Activated CD4-positive, alpha-beta T cell treated with anti-CD3 and anti-CD28 coated beads, Interleukin-2, amount 50 U/mL, for 24 hours (primary cell): ENCODE results near the gene PAPPA.

Experiments
- DNase-seq, 2 donors: peaks; one replicate each; pipeline ENCODE4 v3.0.0-alpha.2; 2020; ENCODE audit warnings: low read depth in 1 of 2, low spot score in 1 of 2

The PAPPA gene

DNA sequence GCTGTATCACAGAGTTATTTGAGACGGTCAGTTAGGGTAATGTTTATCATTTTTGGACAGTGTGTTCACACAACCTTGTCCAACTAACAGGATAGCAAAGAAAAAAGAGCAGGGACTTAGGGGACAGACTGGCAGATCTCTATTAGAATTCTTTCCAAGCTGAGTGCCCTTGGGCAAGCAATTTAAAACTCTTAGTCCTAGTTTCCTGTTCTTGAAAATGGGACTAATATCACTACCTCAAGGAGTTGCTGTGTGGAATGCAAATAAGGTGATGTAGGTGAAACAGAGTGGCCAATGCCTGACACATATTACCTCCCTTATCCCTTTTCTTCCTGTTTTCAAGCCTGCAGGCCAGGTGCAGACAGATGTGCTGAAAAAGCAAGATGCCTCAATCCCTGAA is 186.7 kb downstream of the PAPPA start:
- no peak for DNase-seq

DNA sequence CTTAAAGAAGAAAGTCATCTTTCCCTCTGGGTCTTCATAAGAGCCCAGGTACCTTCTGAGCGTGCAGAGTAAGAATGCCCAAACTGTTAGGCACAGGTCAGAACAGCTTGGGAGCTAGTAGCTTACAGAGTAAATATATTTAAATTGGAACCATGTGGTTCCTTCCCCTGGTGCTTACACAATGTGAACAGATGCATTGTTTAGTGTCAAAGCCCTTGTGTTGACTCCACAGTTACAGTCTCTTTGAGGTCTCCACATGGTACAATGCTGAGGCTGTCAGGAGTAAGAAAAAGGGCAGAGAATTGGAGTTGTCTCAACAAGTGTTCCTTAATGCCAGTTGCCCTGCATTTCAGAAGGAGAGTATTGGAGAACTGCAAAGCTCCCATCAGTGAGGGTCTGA is 188.5 kb downstream of the PAPPA start:
- no peak for DNase-seq

DNA sequence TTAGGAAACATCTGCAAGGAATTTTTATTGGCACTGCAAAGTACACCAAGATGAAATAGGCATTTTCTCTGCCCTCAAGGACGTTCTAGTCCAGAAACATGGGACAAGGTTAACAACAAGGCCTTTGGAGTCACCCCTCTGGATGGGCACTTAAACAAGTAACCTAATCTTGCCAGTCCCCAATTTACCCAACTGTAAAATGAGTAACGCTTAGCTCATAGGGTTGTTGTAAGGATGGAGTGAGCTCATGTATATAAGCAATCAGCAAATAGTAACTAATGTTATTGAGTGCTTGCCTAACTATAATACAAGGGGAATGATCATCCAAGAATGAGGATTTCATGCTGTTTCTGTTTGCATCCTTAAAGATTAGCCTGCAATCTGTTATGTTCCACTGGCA is 189.3 kb downstream of the PAPPA start:
- DNase-seq, result no peak

DNA sequence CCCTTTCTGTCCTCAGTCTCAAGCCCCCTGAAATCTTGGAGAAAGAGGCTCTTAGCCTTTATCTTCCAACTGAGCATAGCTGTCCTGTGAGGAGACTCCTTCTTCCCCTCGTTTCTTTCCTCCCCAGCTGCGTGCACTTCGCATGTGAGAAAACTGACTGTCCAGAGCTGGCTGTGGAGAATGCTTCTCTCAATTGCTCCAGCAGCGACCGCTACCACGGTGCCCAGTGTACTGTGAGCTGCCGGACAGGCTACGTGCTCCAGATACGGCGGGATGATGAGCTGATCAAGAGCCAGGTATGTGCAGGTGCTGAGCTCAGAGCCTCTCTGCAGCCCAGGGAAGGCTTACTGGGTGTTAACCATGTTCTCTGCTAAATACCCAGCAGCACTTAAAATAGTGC is 190.8 kb downstream of the PAPPA start:
- DNase-seq, result no peak

DNA sequence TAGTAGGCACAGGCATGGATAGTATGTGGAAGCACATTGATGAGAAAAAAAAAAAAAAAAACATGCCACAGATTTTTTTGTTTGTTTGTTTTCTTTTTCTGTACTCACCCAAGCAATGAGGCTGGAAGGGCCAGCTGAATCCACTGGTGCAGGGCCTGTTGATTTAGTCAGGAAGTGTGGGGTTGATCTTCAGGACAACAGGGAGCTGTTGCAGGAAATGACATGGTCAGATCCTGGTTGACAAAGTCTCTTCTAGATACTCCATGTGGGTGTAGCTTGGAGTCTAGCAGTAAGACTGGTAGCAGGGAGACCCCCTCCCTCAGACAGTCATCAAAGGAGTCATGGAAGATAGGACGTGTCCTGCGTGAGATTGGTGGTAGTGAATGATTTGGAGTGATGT is 191.8 kb downstream of the PAPPA start:
- no peak for DNase-seq

DNA sequence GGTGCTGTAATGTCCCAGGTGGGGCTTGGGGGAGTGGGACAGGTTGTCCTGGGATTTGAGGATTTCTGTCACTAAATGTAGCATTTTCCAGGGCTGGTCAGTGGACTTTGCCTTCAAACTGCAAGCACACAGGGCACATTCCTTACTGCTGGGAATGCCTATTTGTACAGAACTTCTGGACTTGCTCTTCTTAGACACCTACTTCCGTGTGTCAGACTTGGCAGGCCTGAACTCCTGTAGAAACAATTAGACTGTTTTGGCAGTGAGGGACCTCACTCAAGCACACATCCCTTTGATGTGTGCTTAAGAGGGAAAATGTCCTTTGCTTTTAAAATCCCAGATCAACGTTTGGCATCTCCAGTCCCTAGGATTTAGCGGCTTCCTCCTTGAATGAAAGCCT is 192.2 kb downstream of the PAPPA start:
- no peak for DNase-seq

DNA sequence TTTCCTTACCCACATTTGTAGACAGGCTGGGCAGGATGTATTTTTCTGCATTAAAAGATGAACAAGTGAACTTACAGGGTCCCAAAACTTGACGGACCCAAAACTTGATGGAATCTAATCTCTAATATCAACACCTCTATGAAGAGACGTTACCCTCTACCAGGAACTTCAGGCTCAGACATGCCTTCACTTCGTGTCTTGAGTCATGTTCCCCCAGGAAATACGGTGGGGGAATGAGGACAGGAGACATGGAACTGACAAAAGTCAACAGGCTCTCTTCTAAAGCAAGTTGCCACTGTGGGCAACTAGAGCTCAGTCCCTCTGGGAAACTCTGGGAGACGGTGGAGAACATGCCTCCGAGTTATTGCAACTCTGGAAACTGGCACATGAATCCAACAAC is 196.1 kb downstream of the PAPPA start:
- DNase-seq, result no peak

DNA sequence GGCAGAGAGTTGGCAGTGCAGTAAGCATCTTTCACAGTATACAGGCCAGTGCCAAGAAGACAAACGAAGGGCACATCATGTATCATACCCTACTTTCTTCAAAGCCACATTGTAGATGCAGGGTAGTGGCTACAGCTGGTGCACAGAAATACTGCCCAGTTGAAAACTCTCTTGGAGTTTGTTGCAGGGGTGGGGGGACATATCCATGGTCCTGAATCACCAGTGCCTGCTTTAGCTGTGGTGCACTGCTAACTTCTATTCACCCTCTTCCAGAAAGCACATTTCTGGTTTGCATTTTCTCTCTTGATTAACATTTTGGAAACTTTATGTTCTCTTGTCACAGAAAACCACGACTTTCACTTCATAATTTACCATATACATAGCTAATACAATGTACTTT is 196.6 kb downstream of the PAPPA start:
- no peak for DNase-seq

DNA sequence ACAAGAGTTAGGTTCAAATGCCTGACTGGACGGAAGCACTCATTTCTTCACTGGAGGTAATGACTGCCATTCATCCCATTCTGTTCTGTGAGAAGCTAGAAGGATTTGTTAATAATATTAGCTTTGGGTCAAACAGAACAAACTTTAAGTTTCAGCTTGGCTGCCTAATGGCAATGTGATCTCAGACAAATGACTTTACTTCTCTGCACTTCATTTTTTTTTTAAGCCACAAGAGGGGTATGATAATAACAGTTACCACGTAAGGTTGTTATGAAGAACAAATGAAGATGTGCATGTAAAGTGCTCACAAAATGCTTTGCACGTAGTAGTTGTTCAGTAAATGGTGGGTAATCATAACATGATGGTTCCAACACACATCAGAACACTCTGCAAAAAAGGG is 199.4 kb downstream of the PAPPA start:
- no peak for DNase-seq

DNA sequence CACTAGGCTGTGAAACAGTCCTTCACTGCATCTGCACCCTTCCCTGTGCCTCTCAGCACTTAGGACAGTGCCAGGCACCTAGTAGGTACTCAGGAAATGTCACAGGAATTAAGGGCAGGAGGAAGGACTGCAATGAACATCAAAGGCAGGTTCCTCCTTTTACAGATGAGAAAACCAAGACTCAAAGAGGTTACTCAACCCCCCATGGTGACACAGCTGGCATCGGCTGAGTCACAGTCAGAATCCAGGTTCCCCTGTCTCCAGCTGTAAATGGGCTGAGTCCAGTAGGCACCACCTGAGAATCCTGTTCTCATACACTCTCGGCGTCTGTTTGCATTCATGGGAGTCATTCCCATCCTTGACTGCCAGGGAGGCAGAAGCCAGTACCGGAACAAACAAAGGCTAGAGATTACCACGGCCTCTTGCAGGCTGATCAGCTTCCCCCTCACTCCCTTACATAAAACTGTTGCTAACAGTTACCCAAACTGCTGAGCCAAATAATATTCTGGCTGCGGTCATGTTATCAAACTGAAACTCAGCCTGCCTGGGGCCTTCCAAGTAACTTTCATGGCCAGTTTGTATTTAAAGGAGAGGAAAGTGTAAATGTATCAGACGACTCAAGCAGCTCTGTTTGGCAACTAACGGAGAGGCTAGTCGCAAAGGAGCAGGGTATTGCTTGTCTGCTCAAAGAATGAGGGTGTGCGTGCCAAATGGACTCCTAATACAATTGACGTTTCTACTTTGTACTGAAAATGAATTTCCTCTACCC is 201.7 kb downstream of the PAPPA start:
- DNase-seq, result no peak

DNA sequence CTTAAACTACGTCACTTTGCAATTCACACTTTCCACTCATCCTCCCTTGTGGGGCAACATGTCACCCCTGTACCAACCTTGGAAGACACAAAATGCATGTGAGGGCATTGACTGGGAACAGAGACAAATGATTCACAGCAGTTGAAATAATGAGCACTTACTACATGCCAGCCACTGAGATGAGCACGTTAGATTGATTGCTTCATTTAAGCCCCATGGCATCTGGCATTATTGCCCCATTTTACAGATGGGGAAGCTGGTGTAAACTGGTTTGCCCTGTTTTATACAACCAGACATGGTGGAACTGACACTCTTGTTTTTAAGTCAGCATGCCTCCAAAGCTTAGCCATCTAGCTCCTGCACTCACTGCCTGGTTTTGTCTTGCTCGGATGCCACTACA is 204.7 kb downstream of the PAPPA start:
- no peak for DNase-seq

DNA sequence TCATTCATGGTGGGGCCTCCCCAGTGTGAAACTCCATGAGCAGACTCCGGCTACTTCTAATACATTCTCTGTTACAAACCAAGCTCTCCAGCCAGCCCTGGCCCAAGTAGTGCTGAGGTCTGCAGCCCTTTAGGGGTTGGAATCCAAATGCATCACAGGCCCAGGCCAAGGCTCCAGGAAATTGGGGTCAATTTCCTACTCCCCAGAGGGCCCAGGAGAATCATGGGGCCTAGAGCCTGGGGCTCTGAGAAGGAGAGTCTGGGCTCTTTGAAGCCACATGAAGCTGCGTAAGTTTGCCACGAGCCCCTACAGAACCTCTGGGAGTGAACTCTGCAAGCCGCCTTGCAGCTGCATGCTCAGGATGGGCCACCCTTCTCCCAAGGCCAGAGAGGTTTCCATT is 206.4 kb downstream of the PAPPA start:
- DNase-seq, result no peak

DNA sequence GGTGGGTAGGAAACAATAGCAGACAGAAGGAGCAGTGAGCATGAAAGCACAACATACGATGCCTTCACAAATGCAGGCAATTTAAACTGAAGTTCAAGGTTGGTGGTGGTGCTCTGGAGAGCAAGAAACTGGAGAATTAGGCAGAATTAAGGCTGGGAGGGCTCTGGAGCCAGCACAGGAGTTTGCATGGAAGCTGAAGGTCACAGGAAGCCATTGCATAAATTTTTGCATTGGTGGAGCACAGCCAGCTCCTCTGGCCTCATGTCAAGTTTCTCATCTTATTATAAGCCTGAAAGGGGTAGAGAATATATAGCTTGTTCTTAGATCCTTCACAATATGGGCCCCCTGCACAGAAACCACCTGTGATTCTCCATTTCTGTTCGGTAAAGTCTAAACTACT is 207.4 kb downstream of the PAPPA start:
- no peak for DNase-seq

DNA sequence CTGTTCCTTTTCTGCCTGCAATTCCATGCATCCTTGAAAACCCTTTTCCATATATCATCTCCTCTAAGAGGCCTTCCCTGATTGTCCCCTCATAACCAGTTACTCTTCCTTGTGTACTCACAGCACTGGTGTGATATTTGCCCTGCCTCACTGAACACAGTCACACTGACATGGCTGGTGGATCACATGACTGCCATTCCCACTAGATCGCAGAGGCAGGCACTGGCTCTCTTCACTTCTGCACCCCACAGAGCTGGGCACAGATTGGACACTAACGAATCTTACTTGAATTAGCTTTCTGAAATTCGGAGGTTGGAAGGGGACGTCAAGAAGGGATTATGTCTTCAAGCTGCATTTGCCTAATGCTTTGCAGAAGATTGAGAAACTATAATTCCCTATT is 208.0 kb downstream of the PAPPA start:
- DNase-seq, result no peak

DNA sequence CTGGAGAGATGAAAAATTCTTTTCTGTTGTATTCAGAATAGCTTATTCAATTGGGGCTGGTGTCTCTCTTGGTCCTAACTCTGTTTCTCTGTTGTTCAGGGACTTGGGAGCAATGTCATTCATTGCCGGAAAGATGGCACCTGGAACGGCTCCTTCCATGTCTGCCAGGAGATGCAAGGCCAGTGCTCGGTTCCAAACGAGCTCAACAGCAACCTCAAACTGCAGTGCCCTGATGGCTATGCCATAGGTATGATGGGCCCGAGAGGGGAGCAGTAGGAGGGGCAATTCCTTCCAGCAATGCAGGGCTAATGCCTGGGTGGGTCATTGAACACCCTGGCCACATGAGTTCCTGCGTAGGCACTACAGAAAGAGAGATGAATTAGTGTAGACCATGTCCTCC is 208.9 kb downstream of the PAPPA start:
- no peak for DNase-seq

DNA sequence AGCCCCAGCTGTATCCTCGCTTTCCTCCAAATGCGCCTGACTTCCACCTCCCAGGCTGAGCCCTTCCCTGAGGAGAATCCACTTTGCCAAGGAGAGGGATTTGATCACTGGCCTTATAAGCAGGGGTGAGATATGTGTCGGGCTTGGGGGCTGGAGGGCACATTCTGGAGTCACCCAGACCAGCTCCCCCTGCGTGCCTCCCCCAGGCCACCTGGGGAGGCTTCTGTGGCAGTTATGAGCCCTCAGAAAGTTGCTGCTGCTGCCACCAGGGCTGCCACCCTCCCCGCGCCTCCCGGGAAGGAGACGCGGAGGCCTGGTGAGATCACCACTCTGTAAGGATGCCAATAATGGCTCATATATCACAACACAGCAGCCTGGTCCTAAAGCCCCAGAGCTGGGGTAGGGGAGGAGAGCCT is 211.5 kb downstream of the PAPPA start:
- no peak for DNase-seq

DNA sequence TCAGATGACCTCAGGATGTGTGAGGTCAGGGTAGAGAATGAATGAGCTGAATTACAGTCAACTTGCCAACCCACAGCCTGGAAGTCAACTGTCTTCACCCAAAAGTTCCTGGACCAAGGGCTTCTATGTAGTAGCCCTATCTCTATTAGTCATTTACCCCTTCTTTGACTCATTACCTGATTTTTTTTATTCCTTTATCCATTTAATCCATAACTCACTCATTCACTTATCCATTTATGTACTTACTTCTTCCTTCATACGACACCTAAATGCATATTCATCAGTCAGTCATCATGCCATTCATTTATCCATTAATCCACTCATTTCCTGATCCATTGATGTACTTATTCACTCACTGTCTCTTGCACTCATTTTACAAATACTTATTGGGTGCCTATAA is 212.7 kb downstream of the PAPPA start:
- no peak for DNase-seq

DNA sequence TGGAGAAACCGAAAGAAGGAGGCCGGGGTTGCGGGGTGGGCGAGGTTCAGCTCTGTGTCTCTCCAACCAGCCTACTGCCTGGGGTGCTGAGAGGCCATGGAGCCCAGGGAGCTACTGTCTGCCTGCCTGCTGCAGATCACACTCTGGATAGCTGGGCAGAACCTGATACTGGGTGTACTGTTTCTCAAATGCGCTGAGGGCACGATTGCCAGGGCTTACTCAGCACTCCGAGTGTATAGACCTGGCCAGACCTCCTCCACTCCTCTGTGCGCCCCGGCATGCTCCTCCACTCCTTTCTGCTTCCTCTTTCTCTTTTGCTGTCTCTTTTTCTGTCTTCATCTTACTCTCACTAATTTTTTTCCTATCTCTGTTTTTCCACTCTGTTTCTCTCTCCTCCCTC is 215.1 kb downstream of the PAPPA start:
- DNase-seq, result no peak

DNA sequence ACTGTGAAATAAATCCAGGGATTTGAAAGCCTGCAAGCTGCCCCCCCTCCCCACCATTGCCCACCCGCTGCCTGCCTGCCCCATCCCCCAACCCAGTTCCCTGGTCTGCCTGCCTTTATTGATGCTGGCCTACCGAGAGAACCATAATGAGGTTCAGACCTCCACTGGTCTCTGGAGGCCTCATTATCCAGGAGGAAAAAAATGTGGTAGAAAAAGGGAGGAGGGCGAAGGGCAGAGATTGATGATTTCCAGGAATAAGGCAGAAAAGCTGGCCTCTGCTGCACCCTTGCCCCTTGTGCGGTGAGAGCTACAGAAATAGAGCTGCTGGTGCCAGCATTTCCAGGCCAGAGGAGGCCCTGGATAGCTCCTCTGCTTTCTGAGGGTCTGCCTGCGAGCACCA is 216.1 kb downstream of the PAPPA start:
- DNase-seq, result no peak

DNA sequence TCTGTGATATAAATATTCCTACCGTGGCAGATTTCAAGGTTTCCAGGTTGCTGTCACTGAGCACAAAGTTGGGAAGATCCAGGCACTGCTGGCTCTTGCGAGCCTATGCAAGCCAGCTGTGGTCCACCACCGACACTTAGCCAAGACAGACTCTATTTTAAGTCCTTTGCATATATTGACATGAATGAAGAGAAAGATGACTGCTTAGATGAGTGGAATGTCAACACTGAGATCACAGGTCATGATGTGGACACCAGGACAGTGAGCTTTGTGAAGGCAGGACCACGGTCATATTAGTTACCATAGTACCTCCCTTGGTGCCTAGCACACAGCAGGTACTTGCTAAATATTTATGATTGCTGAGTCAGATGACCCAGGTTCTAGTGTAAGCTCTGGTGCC is 217.0 kb downstream of the PAPPA start:
- no peak for DNase-seq

DNA sequence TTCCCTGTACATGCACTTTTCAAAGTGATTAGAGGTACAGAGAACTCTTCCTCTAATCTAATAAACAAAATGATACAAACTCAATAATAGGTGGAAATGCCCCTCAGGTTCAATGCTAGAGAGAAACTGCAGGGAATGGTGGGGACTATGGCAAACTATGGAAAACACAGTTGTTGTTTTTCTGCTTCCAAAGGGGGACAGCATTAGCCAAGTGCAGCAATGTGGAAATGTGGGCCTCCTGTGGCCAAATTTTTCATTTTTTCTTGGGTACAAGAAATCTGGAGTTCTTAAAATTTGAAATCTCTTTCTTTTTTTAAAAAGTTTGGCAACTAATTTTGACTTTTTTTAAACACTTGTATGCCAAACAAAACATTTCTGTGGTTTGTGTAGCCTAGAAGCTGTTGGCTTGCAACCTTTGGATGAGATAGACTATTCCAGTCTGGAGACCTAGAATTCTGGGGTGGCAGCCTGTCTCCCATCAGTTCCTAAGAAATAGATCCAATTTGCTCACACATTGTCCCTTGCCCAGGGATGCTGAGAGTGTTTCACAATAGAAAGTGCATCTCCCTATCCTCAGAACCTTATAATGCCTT is 218.6 kb downstream of the PAPPA start:
- no peak for DNase-seq

DNA sequence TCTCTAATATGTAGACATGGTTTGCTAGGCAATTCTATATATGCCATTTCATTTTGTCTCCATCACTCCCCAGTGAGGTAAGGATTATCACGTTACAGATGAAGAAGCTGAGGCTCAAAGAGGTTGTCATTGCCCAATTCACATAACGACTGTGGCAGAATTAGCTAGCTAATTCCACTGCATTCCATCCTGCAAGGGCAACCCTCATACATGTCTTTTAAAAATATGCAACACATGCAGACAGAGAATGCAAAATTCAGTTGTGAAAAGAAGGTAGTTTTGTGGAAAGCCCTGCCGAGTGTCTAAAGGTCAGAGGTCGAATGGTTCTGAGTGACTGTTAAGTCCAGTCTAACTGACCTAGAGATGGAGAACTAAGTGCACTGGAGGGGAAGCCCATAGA is 219.2 kb downstream of the PAPPA start:
- no peak for DNase-seq

DNA sequence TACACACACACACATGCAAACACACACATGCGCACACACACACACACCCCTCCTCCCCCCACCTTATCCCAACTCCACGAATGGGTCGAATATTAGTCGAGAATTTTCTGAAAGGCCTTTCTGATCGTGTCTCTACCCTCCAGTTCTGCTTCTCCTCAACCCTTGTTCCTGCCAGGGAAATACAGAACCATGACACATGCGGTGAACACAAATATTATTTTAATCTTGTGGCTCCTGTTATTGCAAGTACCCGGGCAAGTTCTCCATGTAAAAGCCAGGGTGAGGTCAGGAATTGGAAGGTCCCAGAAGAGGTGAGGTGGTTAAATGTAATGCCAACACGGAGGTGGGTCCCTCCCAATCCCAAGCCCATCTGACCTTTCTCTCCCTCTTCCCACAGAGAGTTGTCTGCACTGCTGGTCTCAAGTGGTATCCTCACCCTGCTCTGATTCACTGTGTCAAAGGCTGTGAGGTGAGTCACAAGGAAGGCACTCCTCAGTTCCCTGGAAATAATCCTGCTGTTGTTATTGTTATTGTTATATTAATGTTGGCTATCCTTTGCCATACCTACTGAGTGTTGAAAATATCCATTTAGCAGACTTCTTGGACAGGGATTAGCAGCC is 223.7 kb downstream of the PAPPA start:
- no peak for DNase-seq
